ENCODE measurements around the gene MAP3K4.

MAP3K4 gene

DNA sequence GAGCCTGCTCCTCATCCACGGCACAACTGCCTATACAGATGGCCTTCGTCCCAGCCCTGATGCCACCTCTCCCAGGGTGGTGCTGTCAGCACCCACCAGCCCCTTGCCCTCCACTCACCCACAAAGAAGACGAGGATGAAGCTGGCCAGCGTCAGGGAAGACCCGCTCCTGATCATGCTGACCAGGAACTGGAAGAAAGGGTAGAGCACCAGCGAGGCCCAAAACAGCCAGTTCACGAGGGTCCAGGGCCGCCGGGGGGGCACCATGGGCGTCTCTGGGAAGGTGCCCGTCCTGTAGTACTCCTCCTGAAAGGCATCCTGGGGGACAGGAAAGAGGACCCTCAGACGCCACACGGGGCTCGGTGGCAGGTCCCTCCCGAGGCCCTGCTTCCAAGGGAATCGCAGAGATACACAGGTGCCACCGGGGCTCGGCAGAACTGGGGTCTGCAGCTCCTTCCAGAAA, 147.8 kb downstream of the MAP3K4 start:
- DNase-seq (ENCODE audit: extremely low read depth in 1 of 2, low read depth in 1 of 2), result no peak

DNA sequence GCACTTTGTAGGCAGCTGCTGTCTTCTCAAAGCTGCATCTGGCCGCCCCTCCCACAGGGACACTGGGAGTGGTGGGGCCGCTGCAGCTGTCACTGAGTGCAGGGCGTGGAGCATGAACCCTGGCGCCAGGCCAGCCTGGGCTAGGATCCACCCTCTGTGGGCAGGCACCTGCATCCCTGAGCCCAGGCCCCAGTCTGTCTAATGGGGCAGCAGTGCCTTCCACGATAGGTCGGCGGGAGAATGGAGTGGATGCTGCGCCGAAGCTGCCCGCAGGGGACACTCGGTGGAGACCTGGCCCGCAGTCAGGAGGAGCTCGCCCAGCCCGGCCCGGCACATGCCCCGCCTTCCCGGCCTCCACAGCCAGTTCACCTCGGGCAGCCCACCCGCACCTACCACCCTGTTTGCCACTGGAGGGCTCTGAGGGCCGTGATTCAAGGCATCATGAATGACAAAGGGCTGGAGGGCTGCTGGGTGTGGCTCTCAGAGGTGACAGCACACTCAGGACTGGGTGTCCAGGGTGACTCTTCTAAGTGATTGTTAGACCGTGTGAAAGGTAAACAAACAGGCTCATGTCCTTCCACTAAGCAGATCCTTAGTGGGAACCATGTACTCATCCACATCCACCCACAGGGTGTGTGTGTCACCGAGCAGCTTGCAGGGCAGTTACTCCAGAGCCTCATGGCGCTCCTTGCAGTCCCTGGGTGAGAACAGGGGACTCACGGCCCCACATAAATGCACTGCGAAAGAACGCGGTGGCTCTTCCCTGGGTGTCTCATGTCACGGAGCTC, 148.4 kb downstream of the MAP3K4 start:
- DNase-seq (ENCODE audit: extremely low read depth in 1 of 2, low read depth in 1 of 2), result no peak

DNA sequence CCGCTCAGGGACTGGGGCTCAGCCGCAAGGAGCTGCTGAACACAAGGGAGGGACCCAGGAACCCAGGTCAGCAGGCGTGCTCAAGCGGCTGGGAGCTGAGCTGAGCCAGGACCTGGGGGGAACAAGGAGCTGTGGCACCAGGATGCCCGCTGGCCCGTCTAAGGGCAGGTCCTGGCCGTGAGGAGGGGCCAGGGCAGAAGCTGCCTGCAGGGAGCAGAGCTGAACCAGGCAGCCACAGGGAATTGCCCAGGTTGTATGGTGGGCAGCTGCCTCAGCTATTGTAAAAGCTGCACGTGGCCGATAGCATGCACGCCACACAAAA, 148.9 kb downstream of the MAP3K4 start:
- DNase-seq (ENCODE audit: extremely low read depth in 1 of 2, low read depth in 1 of 2), result no peak

DNA sequence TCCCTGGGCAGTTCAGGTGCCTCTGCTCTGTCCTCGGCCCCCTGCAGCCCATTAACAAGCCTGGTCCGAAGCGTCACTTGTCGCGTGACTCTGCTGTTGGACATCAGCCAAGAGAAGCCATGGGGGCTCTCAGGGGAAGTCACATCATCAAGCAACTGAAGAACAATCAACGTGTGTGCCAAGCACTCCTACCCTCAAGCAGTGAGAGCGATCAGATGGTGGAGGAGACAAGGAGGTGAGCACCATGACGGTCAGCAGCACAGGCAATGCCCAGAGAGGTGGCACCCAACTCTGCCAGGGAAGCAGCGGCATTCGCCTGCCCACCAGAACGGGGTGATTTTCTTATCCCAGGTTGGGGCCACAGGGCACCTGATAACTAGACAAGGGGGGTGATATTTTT, 149.6 kb downstream of the MAP3K4 start:
- DNase-seq (ENCODE audit: extremely low read depth in 1 of 2, low read depth in 1 of 2), result no peak

DNA sequence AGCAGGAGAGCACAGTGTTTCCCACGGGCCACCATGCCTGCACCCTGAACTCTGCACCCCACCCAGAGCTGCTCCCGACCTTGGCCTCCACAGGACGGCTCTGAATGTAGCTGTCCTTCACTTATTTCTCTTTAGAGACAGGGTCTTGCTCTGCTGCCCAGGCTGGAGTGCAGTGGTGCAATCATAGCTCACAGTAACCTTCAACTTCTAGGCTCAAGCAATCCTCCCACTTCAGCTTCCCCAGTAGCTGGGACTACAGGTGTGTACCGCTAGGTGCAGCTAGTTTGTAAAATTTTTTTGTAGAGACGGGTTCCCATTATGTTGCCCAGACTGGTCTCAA, 151.4 kb downstream of the MAP3K4 start:
- no peak for DNase-seq (ENCODE audit: extremely low read depth in 1 of 2, low read depth in 1 of 2)

DNA sequence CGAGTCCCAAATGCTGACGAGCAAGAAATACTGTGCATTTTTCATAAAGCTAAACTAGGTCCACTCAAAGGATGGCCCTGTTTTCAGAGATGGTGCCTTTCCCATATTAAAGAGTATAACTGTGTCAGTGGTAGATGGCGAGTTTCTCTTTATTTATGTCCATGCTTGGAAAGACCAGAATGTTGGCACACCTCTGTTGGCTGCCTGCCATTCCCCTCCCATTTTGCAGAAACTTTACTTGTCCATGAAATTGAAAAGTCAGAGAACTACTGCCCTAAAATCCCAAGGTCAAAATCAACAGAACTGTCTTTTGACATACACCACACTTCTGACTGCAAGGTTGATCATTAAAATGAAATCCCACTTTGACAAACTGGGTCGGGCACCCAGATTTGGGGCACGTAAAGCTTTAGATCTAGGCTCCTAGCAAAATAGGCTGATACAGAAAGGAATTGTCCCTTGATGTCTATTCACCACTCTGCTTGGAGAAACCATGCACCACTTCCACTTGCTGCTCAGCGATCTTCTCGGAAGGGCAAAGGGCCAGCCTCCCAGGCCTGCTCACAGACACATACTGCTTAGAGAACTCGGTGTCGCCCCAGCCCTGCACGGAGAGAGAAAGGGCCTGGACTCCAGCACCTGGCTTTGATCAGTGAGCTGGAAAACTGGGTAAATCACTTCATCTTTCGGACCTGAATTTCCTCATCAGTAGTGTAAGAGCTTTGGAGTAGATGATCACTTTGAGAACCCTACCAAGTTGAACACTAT, 152.3 kb downstream of the MAP3K4 start:
- DNase-seq (ENCODE audit: extremely low read depth in 1 of 2, low read depth in 1 of 2), result no peak

DNA sequence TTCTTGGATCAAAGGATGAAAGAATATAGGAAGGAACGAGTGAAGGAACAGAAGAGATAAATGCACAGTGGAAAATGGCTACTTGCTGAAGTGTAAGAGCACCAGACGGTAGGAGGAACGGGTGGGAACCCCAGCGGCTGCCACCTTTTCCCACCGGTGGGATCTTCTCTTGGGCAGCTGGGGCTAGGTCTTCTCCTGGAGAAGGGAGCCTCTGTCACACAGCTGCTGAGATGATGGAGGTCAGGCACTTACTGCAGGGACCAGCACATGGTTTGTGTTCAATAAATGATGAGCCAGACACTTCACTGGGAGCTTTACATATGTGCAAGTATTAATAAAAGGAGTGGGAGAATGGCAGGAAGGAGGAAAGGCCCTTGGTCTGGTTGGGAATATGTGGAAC, 158.6 kb downstream of the MAP3K4 start:
- no peak for DNase-seq (ENCODE audit: extremely low read depth in 1 of 2, low read depth in 1 of 2)

DNA sequence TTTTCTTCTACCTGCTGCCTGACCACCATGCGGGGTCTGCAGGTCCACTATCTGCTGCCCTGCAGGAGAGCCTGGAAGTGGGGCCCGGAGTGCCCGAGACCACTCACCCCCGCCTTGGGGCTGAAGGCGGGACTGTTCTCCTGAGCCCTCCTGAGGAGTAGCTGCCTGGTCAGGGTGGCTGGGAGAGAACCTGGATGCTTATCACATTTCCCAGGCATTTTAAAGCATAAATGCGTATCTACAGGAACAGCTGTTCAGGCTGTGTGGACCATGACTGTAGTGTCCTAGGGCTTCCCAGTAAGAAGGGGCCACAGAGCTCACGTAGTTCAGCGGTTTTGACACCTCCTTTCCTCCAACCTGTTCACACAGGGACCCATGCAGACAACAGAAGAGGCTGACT, 159.0 kb downstream of the MAP3K4 start:
- DNase-seq (ENCODE audit: extremely low read depth in 1 of 2, low read depth in 1 of 2), result no peak

DNA sequence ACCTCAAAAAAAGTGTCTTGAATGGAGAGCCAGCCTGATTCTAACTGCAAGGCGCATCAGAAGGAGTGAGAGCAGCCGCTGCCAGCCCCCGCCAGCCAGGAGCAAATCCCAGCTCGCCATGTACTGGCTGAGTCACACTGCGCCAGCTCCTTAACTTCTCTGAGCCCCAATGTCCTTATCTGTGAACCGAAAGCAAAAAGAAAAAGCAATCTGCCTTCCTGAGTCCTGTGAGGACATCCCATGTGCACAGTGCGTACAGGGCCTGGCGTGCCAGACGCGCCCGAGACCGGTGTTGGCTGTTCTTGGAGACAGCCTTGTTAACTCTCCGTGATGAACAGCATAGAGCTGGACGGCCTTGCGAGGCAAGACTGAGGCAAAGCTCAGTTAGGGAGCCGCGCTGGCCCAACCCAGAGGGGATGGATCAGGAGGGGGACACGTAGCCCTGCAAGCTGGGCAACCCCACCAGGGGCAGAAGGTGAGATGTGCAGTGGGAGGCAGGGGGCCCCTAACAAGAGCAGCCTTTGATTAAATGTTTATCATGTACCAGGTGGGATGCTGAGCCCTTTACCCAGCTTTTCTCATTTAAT, 159.6 kb downstream of the MAP3K4 start:
- DNase-seq (ENCODE audit: extremely low read depth in 1 of 2, low read depth in 1 of 2), result no peak

DNA sequence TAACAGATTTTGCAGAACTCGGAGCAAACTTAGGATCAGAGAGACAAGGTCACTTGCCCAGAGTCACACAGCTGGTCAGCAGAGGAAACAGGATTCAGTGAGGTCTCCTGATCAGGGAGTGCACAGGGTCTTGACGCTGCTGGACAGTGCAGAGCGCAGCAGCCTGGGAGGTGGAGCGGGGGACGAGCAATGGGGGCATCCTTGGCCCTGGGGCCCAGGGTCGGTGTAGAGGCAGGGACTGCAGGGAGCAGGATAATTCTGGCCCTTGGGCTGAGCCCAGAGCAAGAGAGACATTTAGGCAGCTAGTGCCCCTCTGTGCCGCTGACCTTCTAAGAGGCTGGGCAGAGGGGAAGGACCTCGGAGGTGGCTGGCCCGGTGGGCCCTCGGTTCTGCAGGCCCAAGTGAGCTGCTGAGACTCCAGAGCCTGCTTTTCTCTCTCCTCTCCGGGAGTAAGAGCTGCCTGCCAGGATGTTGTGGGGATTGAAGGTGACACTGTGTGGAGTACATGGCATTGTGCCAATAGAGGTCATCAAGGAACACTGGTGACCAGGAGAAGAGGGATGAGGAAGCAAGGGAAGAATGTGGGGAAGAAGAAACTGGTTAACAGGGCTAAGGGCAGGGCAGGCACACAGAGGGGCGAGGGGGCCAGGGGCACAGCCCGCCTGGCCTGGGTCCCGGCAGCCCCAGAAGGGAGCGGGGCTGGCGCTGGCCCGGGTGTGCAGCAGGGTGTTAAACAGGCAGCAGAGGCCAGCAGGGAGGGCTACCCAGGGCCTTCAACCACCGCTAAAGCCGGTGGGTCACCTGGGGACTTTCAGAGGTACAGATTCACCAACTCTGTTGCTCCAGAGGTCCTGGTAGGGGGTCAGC, 160.3 kb downstream of the MAP3K4 start:
- DNase-seq (ENCODE audit: extremely low read depth in 1 of 2, low read depth in 1 of 2), result no peak

DNA sequence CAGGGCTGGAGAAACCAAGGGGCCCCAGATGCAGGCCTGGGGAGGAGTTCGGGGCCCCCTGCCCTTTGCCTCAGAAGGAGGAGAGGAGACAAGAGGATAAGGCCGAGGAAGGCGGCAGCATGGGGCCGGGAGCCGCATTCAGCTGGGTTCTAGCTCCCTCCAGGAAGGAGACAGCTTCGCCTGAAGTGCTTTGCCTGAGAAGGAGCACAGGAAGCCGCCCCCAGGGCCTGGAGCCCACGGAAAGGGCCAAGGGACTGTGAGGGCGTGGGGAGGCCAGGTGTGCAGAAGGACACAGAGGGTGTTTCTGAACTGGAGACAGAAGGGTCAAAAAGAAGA, 160.9 kb downstream of the MAP3K4 start:
- DNase-seq (ENCODE audit: extremely low read depth in 1 of 2, low read depth in 1 of 2), result no peak

DNA sequence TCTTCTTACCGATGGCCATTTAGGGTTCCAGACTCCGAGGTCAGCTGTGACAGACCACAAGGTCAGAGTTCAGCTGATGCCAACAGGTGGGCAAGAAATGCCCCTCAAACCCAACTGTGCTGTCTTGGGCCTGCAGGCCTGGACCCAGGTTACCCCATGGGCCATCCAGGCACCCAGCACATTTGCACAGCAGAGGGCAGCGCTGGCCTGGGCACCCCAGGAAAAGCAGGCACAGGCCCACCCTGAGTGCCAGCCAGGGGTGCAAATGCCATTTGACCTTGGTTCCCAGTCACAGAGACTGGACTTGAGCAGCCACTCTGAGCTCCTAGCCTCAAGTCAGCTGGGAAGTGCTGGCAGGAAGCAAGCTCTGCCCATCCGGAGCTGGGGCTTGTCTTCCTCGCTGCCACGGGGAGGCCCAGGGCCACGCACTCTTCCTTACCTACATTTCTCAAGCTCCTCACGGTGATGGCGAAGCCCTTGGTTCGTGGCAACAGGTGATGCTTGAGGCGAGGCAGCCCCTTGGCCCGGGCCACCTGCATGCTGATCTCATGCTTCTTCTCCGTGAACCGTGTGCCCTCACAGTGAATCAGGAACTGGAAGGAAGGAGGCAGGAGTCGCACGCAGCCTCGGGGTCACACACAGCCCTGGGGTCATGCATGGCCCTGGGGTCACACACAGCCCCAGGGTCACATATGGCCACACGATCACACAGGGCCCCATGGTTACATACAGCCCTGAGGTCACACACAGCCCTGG, 161.5 kb downstream of the MAP3K4 start:
- DNase-seq (ENCODE audit: extremely low read depth in 1 of 2, low read depth in 1 of 2), result no peak

DNA sequence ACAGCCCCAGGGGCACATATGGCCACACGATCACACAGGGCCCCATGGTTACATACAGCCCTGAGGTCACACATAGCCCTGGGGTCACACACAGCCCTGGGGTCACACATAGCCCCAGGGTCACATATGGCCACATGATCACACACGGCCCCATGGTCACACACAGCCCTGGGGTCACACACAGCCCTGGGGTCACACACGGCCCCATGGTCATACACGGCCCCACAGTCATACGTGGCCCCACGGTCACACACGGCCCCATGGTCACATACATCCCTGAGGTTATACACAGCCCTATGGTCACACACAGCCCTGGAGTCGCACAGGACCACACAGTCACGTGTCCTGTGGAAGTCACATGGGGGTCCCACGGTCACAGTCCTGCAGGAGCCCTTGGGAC, 162.2 kb downstream of the MAP3K4 start:
- no peak for DNase-seq (ENCODE audit: extremely low read depth in 1 of 2, low read depth in 1 of 2)

DNA sequence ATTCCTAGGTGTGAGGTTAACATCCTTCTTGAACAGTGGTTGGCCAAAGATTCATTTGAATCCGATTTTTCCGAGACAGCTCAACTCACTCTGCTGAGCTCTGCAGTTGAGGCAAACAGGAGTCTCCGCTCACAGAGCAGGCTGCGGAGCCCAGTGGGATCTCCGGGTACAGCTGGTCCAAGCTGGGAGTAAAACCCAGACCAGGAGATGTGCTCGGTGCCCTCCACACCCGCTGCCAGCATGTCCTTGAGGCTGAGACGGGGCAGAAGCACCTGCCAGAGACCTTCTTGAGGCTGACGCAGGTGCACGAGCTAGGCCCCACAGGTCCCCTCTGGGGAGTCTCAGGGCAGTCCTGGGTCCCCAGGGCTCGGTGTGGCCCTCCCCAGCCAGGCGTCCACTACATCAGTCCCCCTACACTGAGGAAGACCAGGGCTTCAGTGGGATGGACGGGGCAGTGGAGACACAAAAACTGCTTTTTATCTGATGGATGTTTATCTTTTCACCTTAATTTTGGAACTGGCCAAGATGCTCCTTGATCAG, 163.3 kb downstream of the MAP3K4 start:
- DNase-seq (ENCODE audit: extremely low read depth in 1 of 2, low read depth in 1 of 2), result no peak

DNA sequence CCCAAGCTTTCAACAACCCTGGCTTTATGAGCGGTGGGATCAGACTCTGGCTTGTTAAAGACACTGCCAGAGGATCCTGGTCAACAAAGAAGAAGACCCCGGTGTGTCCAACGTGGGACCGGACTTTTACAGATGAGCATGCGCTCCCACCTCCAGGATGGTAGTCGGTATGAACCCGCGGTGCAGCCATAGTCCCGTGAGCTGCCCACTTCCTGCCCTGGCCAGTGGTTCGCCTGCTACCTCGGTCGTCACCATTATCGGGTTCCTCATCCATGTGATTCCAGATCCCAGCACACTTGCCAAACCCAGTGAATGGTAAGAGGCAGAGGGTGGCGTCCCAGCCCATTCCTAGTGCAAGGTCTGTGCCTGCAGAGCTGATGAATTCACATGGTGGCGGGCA, 169.6 kb downstream of the MAP3K4 start:
- no peak for DNase-seq (ENCODE audit: extremely low read depth in 1 of 2, low read depth in 1 of 2)

DNA sequence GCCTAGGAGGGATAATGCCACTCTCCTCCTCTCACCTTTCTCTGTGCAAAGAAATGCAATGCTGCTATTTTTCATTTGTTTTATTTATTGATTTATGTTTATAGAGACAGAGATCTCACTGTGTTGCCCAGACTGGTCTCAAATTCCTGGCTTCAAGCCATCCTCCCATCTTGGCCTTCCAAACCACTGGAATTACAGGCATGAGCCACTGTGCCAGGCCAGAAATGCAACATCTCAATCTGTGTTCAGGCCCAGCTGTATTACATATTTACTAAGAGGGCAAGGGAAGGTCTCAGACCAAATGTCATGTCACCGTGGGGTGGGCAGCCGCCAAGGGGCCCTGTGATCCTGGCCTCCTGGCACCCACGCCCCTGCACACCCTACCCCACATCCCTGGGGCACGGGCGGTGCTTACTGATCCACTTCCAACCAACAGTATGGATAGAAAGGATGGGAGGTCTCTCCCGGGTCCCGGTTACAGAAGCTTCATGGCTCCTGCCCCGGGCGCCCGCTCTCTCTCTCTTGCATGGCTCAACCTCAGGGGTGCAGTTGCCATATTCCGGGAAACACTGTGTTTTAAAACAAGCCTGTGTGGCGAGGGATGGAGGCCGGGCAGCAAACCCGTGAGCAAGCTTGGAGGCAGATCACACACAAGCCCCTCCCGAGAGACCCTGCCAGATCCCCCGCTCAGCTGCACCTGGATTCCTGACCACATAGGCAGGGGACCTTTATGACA, 170.5 kb downstream of the MAP3K4 start:
- DNase-seq (ENCODE audit: extremely low read depth in 1 of 2, low read depth in 1 of 2), result no peak

DNA sequence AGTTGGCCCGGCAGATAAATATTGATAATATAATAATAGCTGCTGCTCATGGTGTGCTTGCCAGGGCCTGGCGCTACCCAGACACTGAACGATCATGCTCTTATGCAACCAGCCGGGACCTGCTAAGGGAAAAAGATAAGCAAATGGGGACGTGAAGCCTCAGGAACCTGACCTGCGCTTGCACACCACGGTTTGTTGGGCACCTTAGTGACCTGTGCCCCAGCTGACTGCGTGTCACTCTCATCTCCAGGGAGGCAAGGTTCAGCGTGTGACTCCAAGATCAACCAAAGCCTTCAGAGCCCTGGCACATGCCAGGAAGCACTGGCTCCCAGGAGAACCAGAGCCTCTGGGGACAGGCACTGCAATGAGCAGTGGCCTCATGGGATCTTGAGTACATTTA, 171.2 kb downstream of the MAP3K4 start:
- DNase-seq (ENCODE audit: extremely low read depth in 1 of 2, low read depth in 1 of 2), result no peak

DNA sequence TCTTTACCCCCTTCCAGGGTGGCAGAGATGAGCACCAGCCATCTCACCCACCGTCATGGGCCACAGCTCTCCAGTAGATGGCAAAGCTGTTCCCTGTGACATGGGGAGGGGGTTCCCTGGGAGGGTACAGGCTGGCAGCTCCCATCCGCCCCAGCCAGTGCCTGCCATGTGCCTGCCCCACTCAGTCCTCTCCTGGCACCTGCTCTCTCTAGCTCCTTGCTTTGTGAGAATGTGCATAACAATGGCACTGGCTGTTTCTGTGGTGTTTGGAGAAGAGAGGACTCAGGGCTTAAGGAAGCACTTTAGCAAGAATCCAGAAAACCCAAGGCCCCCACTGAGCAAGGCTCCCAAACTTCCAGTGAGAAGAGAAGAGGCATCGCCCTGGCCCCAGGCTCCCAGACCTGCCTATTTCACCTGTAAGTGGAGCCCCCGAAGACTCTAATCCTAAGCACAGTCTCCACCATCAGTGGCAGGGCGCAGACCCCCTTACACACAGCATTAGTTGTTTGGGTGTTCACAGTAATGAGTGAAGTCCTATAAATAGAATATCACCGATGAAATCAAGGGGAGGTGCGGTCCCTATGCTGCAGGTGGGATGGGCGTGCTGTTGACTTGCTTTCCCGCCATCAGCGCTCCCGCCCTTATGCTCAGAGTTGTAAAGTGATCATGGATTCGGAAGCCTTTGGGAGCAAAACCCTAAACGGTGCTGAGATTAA, 172.1 kb downstream of the MAP3K4 start:
- no peak for DNase-seq (ENCODE audit: extremely low read depth in 1 of 2, low read depth in 1 of 2)

DNA sequence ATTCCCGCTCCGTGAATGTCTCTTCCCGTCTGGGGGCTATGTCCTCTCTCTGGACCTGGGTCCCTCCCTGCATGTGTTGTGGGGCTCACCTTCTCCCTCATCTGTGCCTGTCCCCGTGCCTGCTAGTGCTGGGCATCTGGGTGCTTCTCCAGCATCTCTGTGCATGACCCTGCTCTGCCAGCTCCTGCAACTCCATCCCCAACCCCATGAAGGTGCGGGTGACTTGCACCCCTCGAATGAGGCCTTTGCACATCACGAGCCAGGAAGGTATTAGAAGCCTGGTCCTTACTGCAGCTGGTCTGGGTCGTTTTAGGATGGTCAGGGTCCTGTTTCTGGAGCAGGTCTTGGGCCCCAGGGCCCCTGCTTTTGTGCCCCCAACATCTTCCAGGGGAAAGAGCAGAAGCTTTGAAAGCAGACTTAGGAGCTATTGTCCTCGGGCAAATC, 172.6 kb downstream of the MAP3K4 start:
- DNase-seq (ENCODE audit: extremely low read depth in 1 of 2, low read depth in 1 of 2), result no peak
